CMK (cell line): ENCODE measurements around the gene XAF1.
"Not testable (repeated sequence)": the region's sequence is repeated elsewhere in the genome, so short reads cannot be mapped to it uniquely, and the experiment has no call there.

Experiments used
- DNase-seq: peaks from one replicate; pipeline ENCODE4 v3.0.0-alpha.2; 2010; ENCODE audit warnings: low read depth

XAF1 gene

DNA sequence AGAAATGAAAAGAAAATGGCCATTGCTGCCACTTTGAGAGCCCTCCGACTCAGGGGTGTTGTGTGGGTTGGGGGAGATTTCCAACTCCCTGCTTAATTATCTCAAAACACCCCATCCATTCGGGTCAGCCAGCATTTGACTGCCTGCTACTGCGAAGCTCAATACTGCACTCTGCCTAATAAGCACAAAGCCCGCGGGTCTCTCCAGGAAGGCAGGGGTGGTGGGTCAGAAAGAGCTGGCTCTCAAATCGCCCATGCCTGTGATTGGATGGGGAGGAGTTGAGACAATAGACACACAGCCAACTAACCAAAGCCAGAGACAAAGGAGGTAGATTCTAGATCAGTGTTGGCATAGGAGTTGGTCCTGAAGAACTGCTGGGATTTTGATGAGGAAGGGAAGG, 2.3 kb upstream of the XAF1 start:
- no peak for DNase-seq

DNA sequence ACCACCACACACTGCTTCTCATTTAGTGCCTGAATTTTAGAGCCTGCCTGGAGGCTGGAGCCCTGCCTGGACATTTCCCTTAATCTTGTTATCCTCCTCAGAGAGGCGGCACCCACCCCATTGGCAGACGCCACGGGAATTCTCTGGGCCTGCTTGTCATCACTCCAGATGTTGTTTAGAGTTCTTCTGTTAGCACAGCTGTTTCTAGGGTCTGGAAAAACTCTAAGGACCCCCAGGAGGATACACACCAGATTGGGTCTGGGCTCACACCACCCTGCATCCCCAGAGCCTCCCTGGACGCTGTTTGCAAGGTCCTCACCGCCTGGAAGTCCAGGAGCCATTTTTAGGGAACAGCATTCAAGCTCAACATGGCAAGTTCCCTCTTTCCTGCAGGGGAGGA, 565 bp upstream of the XAF1 start:
- no peak for DNase-seq

DNA sequence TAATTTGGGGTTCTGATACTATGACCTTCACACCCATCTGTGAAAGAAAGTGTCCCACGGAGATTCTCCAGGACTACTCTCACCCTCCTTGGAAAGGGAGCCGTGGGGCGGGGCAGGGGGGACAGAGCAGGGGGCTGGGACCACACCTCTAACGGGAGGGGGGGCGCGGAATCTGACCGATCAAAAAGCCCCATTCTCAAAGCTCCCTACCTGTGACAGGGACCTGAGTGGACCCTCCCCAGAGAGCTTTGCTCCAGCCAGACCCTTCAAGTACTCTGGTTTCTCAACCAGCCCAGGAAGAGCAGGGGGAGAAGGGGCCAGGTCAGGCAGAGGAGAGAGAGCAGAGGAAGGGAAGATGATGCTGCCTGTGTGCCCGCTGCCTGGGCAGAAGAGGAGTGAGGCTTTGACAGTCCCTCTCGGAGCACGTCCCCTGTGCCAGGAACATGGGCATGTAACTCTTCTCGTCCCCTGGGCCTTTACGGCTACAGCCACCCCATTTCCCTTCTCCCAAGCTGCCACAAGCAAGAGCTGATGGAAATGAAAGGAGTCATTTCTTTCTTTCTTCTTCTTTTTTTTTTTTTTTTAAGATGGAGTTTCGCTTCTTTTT, 682 bp downstream of the XAF1 start:
- no peak for DNase-seq

DNA sequence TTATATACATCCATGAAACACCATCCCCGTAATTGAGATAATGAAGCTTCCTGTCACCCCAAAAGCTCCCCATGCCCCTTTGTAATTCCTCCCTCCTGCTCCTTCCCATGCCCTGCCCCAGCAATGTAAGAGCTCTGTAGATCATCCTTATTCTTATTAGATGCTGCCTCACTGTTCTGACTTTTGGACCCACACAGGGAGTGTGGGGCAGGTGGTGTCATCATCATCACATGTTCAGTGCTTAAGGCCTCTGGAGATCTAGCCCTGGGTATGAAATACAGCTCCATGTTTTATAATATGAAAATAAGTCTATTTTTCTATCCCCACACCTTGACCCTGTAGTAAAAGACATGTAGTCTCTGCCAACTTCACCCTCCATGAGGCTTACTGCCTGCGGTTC, 1.9 kb downstream of the XAF1 start:
- no peak for DNase-seq

DNA sequence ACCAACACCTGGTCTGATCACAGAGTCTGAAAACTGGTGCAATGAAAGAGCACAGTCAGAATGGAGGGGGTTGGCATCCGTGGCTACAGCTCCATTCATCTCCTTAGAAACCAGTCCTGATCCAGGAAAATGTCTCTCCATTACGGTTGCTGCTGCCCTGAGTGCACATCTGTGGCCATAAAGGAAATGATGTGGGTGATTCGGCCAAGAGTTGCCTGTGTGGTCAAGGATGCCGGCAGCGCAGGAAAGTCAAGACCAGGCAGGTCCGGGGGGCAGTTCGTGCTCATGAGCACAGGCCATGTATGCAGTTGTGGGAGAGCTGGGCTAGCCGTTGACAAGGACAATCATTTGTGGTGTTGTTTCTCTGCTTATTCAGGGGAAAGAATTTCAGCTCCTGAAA, 5.9 kb downstream of the XAF1 start:
- no peak for DNase-seq

DNA sequence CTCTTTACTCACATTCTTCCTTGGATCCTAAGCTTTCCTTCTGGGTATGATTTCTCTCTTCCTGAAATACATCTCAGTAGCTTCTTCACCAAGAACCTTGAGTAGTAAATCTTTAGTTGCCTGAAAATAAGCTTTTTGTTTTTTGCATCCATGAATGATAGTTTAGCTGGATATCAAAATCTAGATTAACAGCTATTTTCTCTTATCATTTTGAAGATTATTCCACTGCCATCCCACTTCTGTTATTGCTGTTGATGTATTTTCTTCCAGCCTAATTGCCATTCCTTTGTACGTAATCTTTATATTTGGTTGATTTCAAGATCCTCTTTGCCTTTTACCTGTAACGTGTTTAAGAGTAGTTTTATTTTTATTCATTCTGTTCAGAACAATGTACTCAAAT, 12.6 kb downstream of the XAF1 start:
- DNase-seq = no peak

DNA sequence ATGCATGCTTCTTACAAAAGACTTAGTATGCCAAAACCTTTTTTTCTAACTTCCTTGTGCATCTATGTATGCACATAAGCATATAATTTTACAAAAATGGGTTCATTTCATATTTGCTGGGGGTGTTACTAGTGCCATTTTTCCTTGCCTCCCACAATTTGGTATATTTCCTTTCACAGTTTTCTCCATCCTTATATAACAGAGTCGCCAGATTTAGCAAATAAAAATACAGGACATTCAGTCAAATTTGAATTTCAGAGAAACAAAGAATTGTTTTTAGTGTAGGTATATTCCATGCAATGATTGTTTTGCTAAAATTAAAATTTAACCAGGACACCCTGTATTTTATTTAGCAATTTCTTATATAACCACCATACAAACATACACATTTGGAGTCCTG, 16.2 kb downstream of the XAF1 start:
- no peak for DNase-seq

DNA sequence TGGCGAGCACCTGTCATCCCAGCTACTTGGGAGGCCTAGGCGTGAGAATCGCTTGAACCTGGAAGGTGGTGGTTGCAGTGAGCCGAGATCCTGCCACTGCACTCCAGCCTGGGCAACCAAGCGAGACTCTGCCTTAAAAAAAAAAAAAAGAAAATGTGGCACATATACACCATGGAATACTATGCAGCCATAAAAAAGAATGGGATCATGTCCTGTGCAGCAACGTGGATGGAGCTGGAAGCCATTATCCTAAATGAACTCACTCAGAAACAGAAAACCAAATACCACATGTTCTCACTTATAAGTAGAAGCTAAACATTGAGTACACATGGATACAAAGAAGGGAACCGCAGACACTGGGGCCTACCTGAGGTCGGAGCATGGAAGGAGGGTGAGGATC, 19.1 kb downstream of the XAF1 start:
- DNase-seq = not testable (repeated sequence)

DNA sequence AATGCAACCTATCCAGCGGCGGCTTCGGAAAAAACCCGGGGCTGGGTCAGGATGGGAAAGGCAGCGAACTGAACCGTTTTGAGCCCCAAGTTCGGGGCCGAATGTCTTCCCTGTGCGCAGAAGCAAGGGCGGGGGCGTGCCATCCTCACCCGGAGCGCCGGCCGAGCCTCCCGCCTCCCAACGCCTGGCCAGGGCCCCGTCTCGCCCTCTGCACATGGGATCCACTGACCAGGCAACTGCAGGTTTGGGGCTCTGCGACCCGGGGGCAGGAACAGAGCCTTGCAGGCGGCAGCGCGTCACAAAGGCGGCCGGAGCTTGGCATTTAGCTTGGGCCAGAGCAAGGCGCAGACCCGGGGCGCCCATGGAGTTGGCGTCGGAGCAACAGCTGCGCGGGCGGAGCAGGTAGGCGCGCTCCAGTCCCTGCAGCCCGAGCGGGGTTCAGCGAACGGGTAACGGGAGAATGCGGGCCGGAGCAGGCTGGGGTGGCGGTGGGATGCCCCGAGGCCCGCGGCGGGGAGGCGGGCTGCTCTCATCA, 20.1 kb downstream of the XAF1 start, which contains the start of gene FBXO39:
Gene FBXO39, plus strand, starts transcription at position 345 of the 535 bp plus-strand sequence. CDS start 3,654 bp downstream, outside the sequence.
- no peak for DNase-seq

DNA sequence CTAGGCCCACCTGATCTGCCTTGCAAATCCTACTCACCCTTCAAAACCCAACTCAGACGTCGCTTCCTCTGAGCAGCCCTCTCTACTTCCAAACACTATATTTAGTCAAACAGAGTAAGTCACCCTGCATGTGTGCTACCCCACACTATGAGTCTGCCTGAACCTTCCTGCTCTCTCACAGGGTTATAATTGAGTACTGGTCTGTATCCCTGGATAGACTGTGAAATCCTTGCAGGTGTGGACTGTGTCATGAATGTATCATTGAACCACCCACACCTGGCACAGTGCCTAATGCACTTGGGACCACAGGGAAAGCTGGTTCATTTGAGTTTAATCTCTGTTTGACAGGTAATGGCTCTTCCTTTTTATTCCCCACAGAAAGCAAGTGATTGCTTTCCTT, 23.6 kb downstream of the XAF1 start:
- no peak for DNase-seq

DNA sequence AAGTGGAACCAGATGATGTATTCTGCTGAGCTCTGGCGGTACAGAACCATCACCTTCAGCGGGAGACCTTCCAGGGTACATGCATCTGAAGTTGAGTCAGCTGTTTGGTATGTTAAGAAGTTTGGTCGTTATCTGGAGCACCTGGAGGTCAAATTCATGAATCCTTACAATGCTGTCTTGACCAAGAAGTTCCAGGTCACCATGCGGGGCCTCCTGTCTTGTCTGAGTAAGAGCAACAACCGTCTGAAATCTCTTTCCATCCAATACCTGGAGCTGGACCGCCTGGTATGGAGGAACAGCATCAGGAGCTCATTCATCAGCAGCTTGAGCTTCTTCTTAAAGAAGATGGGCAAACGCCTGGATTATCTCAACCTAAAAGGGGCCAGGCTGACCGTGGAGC, 24.2 kb downstream of the XAF1 start:
- no peak for DNase-seq

DNA sequence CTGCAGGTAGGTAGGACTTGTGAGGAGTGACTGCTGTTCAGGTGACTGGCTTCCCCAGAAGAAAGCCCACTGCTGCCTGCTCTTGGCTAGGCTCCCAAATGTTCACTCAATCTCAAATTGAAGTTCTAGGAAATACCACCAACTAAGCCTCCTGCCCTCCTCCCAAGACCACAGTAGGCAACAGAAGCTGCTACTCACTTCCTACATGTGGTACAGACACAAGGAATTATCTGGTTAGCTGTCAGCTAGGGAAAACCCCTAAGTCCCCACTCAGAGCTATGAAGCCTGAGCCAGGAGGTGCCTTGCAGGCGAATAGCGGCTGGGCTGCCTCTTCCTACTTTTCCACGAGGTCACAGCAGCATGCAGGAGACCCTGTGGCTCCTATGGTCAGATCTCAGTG, 25.0 kb downstream of the XAF1 start:
- no peak for DNase-seq

DNA sequence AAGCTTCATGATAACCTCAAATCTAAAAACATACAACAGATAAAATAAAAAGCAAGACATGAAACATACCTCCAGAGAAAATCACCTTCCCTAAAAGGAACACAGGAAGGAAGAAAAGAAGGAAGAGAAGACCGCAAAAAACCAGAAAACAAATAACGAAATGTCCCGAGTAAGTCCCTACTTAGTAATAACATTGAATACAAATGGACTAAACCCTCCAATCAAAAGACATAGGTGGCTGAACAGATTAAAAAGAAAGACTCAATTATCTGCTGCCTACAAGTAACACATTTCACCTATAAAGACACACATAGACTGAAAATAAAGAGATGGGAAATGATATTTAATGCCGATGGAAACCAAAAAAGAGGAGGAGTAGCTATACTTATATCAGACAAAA, 26.4 kb downstream of the XAF1 start:
- DNase-seq = no peak

DNA sequence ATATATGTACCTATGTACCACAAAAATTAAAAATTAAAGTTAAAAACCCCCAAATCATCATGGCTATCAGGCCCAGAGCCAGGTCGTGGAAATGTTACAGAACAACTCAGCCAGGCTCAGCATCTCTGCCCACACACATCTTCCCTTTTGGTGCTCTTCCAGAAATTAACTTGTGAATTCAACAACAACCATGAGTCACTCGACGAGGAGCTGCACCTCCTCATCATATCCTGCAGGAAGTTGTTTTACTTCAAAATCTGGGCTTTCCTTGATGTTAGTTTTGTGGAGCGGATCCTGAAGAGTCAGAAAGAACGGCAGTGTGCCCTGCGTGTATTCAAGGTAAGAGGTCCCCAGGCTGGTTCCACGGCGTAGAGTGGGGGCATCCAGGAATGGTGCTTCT, 30.8 kb downstream of the XAF1 start:
- DNase-seq = no peak

DNA sequence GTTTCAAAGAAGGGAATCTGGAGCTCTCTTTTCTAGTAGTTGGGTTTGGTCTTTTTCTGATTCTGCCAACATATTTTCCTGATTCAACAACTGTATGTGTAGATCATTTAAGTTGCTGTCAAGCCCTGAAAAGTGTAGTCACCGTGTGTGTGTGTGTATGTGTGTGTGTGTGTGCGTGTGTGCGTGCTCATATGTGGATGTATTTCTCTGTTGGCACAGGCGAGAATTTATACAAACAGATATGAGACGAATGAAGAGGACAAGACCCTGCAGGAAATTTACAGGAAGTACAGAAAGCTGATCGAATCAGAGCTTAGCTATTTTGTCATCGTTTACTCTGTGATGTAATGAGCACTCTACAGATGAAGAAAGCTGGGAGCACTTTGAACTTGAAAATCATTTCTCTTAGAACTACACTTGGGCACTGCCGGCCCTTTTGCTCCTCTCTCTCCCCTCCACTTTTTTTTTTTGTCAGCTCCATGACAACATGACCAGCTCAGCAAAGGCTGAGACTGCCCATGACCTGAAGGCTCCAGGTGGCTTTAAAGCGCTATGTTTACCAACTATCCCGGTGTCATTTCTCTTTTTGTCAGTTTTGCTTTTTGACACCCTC, 31.3 kb downstream of the XAF1 start:
- DNase-seq = no peak

DNA sequence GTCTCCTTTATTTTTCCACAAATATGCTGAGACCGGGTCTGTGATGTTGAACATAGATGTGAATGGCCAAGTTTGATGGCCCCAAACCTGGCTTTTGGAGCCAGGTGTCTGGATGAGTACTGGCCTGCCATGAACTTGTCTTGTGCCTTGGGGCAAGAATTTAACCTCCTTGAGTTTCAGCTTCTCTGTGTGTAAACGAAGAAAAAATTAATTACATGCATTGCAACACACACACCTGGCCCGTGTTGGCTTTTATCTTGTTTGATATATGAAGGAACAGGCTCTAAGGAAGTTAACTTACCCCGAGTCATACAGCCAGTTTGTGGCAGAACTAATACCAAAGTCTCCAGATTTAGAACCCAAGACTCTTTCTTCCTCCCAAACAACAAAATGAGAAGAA, 33.3 kb downstream of the XAF1 start:
- DNase-seq = no peak

DNA sequence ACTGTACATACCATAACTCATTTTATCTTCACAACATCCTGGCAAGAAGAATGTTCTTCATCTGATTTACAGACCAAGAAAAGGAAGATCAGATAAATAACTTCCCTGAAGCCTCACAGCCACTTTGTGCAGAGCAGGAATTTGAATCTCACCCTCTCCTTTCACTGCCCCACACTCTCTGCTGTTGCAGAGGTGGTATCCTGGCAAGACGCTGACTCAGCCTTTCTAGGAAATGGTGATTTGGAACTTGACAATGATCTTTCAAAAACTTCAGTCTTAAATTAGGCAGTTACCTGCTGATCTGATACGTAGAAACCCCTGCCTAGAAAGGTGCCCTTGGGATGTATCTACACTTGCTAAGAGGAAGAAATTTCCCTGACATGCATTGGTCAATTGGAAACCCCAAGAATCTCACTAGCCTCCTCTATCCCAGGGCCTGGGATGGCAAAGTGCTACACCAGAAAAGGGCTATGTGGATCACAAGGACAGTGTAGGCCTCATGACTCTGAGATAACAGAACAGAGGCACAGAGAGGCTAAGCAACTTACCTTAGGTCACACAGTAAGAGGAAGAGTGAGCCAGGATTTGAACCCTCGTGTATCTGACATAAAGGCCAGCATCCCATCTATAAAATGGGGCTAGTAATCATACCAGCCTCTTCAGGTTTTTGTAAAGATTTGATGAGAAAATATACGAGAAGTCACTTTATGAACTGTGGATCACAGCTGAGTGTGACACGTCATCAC, 38.1 kb downstream of the XAF1 start:
- no peak for DNase-seq

DNA sequence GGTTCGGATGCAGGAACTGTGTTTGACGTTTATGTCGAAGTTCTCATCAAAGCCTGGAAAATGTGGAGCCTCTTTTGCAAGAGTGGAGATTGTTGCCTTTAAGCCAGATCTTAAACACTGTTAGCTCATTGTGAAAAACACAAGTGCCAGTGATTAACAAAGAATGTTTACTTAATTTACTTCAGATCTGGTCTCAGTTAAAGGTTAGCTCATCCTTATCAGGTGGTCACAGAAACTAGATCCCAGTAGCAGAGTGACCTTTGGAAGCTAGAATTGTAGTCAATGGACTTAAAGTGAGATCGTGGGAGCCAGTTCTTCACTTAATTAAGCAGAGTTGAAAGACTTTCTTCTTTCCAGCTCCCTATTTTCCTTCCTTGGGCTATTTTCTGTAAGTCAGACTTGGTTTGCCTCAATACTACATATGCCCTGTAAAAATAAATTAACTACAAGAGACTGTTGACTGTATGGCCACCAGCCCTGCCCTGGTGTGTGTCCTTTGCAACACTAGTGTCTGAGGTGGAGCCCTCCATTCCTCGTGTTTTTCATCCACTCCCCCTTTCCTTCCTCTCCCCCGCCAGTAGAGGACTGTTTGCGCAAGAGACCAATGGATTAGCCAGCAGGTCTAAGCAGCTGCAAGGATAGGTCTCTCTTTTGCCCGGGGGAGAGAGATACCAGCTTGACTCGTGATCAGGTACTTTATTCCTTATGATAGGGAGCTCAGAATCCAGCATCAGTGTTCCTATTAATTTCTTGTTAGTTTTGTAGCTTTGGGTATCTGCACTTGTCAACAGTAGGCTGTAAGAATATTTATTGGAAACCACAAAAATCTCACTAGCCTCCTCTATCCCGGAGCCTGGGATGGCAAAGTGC, 40.4 kb downstream of the XAF1 start:
- DNase-seq = no peak

DNA sequence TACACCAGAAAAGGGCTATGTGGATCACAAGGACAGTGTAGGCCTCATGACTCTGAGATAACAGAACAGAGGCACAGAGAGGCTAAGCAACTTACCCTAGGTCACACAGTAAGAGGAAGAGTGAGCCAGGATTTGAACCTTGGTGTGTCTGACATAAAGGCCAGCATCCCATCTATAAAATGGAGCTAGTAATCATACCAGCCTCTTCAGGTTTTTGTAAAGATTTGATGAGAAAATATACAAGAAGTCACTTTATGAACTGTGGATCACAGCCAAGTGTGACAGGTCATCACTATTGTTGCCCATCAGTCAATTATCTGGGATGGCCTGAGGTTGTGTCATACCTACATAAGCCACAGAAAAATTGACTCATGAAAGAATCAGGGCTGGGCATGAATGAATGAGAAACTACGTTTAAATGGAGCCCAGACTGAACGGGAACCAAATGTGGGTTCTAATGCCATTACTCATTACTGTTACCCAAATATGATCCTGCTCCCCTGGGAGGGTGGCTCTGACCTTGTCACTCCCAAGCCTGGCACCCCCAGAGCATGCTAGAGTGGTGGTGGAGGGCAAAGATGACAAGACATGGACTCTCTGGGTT, 41.1 kb downstream of the XAF1 start:
- no peak for DNase-seq

DNA sequence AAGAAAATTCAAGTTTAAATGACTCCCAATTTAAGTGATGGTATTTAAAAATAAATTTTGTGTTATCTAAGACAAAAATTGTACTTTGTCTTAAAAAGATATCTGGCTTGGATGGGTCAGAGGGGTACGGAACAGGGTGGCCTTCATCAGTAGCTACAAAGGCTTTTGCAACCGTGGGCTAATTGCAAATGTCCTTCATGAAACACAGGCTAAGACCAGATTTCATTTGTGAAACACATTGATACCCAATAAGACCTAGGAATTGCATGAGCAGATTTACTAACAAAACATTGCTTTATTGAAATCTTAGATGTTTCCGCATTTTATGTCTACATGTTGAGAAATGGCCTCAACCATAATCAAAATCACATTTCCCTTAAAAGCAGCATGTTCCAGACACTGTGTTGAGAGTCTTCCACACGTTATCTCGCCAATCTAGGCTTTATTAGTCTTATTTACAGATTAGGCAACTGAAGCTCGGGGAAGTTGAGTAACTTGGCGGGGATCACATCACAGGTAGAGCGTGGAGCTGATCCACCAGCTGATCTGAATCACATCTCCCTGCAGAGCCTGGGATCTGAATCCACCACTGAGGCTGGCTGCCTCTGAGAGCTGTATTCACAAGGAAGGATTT, 42.0 kb downstream of the XAF1 start:
- no peak for DNase-seq

DNA sequence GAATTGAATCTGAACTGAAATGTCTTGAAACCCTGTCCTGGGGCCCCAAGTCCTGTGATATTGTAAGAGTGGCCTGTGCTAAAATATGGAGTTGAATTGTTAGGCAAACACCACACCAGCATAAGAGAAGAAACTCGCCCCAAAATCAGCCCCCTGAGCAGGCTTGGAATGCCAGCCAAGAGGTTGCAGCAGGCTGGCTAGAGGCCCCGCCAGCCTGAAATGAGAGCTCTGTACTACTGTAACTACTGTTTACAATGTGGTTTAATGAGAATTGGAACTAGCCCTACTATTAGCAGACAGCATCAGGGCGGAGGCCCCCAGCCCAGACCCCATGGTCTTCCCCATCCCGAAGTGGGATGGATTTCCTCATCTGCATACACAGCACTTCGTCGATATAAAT, 43.9 kb downstream of the XAF1 start:
- DNase-seq = no peak
